ENCODE measurements around the gene KIAA1958.

DNA sequence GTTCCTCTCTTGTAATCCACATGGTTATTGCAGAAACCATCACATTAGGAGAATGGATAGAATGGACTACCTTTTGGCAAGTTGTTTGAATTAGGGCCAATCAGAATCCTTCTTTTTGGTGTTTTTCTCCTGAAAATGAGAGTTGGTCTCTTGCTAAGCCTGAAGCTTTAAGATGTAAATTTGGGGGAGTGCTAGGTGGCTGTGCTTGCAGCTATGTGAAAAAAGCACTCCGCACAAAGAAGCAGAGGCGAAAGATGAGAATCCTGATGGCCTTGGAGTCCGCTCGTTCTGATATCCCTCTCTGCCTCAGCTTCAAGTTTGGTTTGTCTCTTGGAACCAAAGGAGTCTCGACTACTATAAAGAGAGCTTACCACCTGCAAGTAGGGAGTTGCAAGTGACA lies 167.7 kb downstream of the KIAA1958 start:
- TF ChIP-seq POLR2A (IDR thresholded peaks at IDR 0.05) = no peak
- TF ChIP-seq, protein P1, sequence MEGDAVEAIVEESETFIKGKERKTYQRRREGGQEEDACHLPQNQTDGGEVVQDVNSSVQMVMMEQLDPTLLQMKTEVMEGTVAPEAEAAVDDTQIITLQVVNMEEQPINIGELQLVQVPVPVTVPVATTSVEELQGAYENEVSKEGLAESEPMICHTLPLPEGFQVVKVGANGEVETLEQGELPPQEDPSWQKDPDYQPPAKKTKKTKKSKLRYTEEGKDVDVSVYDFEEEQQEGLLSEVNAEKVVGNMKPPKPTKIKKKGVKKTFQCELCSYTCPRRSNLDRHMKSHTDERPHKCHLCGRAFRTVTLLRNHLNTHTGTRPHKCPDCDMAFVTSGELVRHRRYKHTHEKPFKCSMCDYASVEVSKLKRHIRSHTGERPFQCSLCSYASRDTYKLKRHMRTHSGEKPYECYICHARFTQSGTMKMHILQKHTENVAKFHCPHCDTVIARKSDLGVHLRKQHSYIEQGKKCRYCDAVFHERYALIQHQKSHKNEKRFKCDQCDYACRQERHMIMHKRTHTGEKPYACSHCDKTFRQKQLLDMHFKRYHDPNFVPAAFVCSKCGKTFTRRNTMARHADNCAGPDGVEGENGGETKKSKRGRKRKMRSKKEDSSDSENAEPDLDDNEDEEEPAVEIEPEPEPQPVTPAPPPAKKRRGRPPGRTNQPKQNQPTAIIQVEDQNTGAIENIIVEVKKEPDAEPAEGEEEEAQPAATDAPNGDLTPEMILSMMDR (IDR thresholded peaks at IDR 0.05) = no peak
